Neutrophil (primary cell): ENCODE measurements around the gene TTC7B.

Experiments used
- H3K27ac ChIP-seq: fragments of 200-600 bp; sonication (generic); 2 replicates; pipeline ENCODE4 v1.5.1; 2016; ENCODE audit warnings: mild to moderate bottlenecking, moderate library complexity
- H3K27me3 ChIP-seq: fragments of 200-600 bp; sonication (generic); 2 replicates; pipeline ENCODE4 v1.6.0; 2016; ENCODE audit warnings: mild to moderate bottlenecking
- H3K36me3 ChIP-seq: fragments of 200-600 bp; sonication (generic); 2 replicates; pipeline ENCODE4 v1.5.1; 2017
- H3K4me1 ChIP-seq, 2 experiments: fragments of 200-600 bp in 1 of 2; sonication (generic) in 1 of 2; 1 replicate in 1 of 2; 2 replicates in 1 of 2; pipeline versions ENCODE4 v1.5.1 to v1.6.1; 2013 to 2016; ENCODE audit warnings: low read depth in 1 of 2, low read length in 1 of 2, mild to moderate bottlenecking in 1 of 2, moderate library complexity in 1 of 2; ENCODE audit not compliant: control insufficient read depth in 1 of 2, insufficient read depth in 1 of 2
- H3K4me3 ChIP-seq, 2 experiments: fragments of 200-600 bp in 1 of 2; sonication (generic) in 1 of 2; 1 replicate in 1 of 2; 2 replicates in 1 of 2; pipeline ENCODE4 v1.5.1; 2013 to 2016; ENCODE audit warnings: low read depth in 1 of 2, low read length in 1 of 2, mild to moderate bottlenecking in 1 of 2, moderate library complexity in 1 of 2
- H3K9me3 ChIP-seq: fragments of 200-600 bp; sonication (generic); 2 replicates; pipeline ENCODE4 v1.5.1; 2016
- CTCF ChIP-seq: fragments of 200-600 bp; sonication (generic); IDR thresholded peaks from 2 replicates; pipeline ENCODE4 v1.5.1; 2016; ENCODE audit warnings: antibody characterized with exemption

TTC7B gene

GRCh38 chr14:90602088-90602687, 214.0 kb downstream of the TTC7B start:
- H3K36me3 ChIP-seq = peaks cover 8% of the 10 kb centered on the region
- H3K9me3 ChIP-seq = no peaks in the 10 kb centered on the region
- no peak overlapping the region for H3K27ac ChIP-seq
- peaks cover 6 to 8% of the 10 kb centered on the region in 2 experiments for H3K4me1 ChIP-seq
- no peak for TF ChIP-seq CTCF
- H3K4me3 ChIP-seq = no peak overlapping the region
- no peaks in the 10 kb centered on the region for H3K27me3 ChIP-seq

GRCh38 chr14:90601563-90601962, 214.7 kb downstream of the TTC7B start:
- Histone ChIP-seq H3K4me1 (peaks cover 6 to 8% of the 10 kb centered on the region in 2 experiments), H3K36me3 (peaks cover 8% of the 10 kb centered on the region), H3K27ac (no peak overlapping the region), H3K4me3 (no peak overlapping the region), H3K9me3 (no peaks in the 10 kb centered on the region), H3K27me3 (no peaks in the 10 kb centered on the region)
- TF ChIP-seq CTCF = no peak

- H3K4me1 ChIP-seq = peaks cover 6 to 8% of the 10 kb centered on the region in 2 experiments
- no peaks in the 10 kb centered on the region for H3K9me3 ChIP-seq
- no peak overlapping the region for H3K27ac ChIP-seq
- TF ChIP-seq CTCF = no peak
- H3K4me3 ChIP-seq = no peak overlapping the region
- no peaks in the 10 kb centered on the region for H3K27me3 ChIP-seq
- H3K36me3 ChIP-seq = peaks cover 8% of the 10 kb centered on the region
These were observed 215.6 kb downstream of the TTC7B start for GRCh38 chr14:90600619-90601018.

GRCh38 chr14:90599748-90600507, 216.3 kb downstream of the TTC7B start:
- no peak overlapping the region for H3K4me3 ChIP-seq
- no peaks in the 10 kb centered on the region for H3K9me3 ChIP-seq
- no peaks in the 10 kb centered on the region for H3K27me3 ChIP-seq
- H3K27ac ChIP-seq = no peak overlapping the region
- H3K36me3 ChIP-seq = peaks cover 8% of the 10 kb centered on the region
- peaks cover under 1 to 2% of the 10 kb centered on the region in 2 experiments for H3K4me1 ChIP-seq
- TF ChIP-seq CTCF = no peak

GRCh38 chr14:90599339-90599738, 216.9 kb downstream of the TTC7B start:
- H3K4me3 ChIP-seq = no peak overlapping the region
- TF ChIP-seq CTCF = no peak
- H3K27me3 ChIP-seq = no peaks in the 10 kb centered on the region
- no peaks in the 10 kb centered on the region for H3K4me1 ChIP-seq
- H3K9me3 ChIP-seq = no peaks in the 10 kb centered on the region
- H3K36me3 ChIP-seq = peaks cover 8% of the 10 kb centered on the region
- no peak overlapping the region for H3K27ac ChIP-seq
